ENCODE results near the gene ZMYND10.

DNA sequence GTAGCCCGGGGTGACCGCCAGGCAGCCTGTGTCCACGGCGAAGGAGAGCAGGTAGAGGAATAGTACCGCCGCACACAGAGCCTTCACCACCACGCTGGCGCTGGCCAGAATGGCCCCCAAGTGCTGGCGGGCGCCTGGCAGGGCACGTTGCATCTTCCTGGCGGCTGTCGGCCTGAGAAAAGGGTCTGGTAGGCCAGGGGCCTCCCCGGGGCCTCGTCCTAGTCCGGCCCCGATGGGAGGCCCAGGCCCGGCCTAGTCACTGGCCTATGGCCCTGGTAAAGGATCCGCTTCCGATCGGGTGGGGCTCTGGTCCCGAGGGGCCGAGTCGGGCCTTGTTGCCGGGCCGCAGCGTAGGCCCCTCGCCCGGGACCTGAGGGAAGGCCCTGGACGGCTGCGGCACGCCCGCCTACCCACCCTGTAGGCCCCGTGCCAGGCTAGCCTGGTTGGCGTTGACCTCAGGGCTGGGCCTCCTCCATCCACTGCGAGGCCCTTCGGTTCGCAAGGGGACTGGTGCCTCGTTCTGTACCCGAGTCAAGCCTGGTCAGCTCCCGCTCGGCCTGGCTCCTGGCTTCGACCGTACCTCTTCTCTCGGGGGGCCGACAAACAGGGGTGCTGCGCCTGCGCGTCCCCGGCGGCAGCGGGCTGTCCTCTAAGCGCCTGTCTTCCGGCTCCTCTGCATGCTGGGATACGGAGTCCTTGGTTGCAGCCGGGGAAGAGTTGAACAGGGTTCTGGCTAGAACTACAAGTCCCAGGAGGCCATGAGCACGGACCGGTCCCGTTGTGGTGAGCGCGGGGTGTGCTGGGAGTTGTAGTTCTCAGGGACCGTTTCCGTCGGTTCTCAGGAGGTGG is 13.6 kb upstream of the ZMYND10 start, which contains the start of gene TMEM115:
- no peak for TF ChIP-seq CTCF (conservative IDR thresholded peaks at IDR 0.05; ENCODE audit: low read length)
- no peak for TF ChIP-seq EZH2phosphoT487 (IDR thresholded peaks at IDR 0.05; ENCODE audit: borderline replicate concordance, low read depth, low read length)

Data from OCI-LY7 (cell line).